CD14-positive monocyte (primary cell): Measurements from ENCODE around the gene UCP3. TPM values are rescaled to one million over a fixed set of nuclear protein-coding genes. Genes with fewer than 3 reads are reported as not detected.

Experiments used
- DNase-seq, 3 donors: peaks; one replicate each; pipeline ENCODE4 v3.0.0-alpha.2; 2011 to 2022
- H2AFZ ChIP-seq: 2 replicates; pipeline ENCODE4 v1.6.0; 2012; ENCODE audit warnings: mild to moderate bottlenecking, low read depth, low read length, inconsistent platforms; ENCODE audit not compliant: insufficient read depth, poor library complexity, severe bottlenecking
- H3K27ac ChIP-seq, 2 donors: 1 replicate in 1 of 2; 2 replicates in 1 of 2; pipeline ENCODE4 v1.5.1; 2012 to 2013; ENCODE audit warnings: low read length in 2 of 2, control low read depth in 1 of 2, inconsistent platforms in 1 of 2, low read depth in 1 of 2, mild to moderate bottlenecking in 1 of 2
- H3K27me3 ChIP-seq, 2 donors: one replicate each; pipeline versions ENCODE4 v1.6.0 to v1.6.1; 2011 to 2013; ENCODE audit warnings: low read length in 2 of 2; ENCODE audit not compliant: control insufficient read depth in 2 of 2, insufficient read depth in 2 of 2
- H3K36me3 ChIP-seq, 2 donors: replicated peaks in 1 of 2; 1 replicate in 1 of 2; 2 replicates in 1 of 2; pipeline versions ENCODE4 v1.5.1 to v1.6.1; 2012 to 2013; ENCODE audit warnings: low read length in 2 of 2, control low read depth in 1 of 2, inconsistent platforms in 1 of 2, mild to moderate bottlenecking in 1 of 2; ENCODE audit not compliant: insufficient read depth in 2 of 2, control insufficient read depth in 1 of 2
- H3K4me1 ChIP-seq, 2 donors: 1 replicate in 1 of 2; 2 replicates in 1 of 2; pipeline versions ENCODE4 v1.5.1 to v1.6.1; 2012 to 2013; ENCODE audit warnings: low read length in 2 of 2, control low read depth in 1 of 2, inconsistent platforms in 1 of 2, mild to moderate bottlenecking in 1 of 2, moderate library complexity in 1 of 2; ENCODE audit not compliant: insufficient read depth in 2 of 2, control insufficient read depth in 1 of 2
- H3K4me2 ChIP-seq: replicated peaks from 2 replicates; pipeline ENCODE3; 2012; ENCODE audit warnings: low read length, moderate library complexity, mild to moderate bottlenecking; ENCODE audit not compliant: poor library complexity, severe bottlenecking; ENCODE audit errors: extremely low read depth
- H3K4me3 ChIP-seq, 3 experiments: fragments of 200-600 bp in 1 of 3; sonication (generic) in 1 of 3; replicated peaks in 1 of 3; 1 replicate in 2 of 3; 2 replicates in 1 of 3; pipeline ENCODE4 v1.5.1; 2011 to 2013; ENCODE audit warnings: low read length in 3 of 3, mild to moderate bottlenecking in 3 of 3, control low read depth in 2 of 3, low read depth in 2 of 3, inconsistent platforms in 1 of 3, moderate library complexity in 1 of 3
- H3K79me2 ChIP-seq: 2 replicates; pipeline ENCODE4 v1.6.0; 2012; ENCODE audit warnings: mild to moderate bottlenecking, control low read depth, inconsistent platforms, low read length, moderate library complexity; ENCODE audit not compliant: insufficient read depth
- H3K9ac ChIP-seq: 2 replicates; pipeline ENCODE4 v1.6.0; 2017; ENCODE audit warnings: low read length, mild to moderate bottlenecking; ENCODE audit not compliant: insufficient read depth, poor library complexity, severe bottlenecking
- H3K9me3 ChIP-seq, 2 donors: replicated peaks in 1 of 2; 1 replicate in 1 of 2; 2 replicates in 1 of 2; pipeline versions ENCODE4 v1.5.1 to v1.6.1; 2012 to 2013; ENCODE audit warnings: low read length in 2 of 2, control low read depth in 1 of 2; ENCODE audit not compliant: control insufficient read depth in 1 of 2, insufficient read depth in 1 of 2
- H4K20me1 ChIP-seq: 2 replicates; pipeline ENCODE4 v1.6.0; 2012; ENCODE audit warnings: mild to moderate bottlenecking, low read length, control low read depth, moderate library complexity; ENCODE audit not compliant: insufficient read depth
- H3K27ac Mint-ChIP-seq, 7 donors: one replicate each; pipeline ENCODE4 v1.8.0; 2020; ENCODE audit warnings: mild to moderate bottlenecking in 7 of 7, mixed read lengths in 7 of 7, moderate library complexity in 6 of 7, inconsistent platforms in 2 of 7
- H3K27me3 Mint-ChIP-seq, 3 donors: one replicate each; pipeline ENCODE4 v1.8.0; 2021 to 2022; ENCODE audit warnings: low read depth in 3 of 3, mild to moderate bottlenecking in 3 of 3, mixed read lengths in 3 of 3, moderate library complexity in 3 of 3, inconsistent platforms in 1 of 3
- H3K36me3 Mint-ChIP-seq, 2 donors: one replicate each; pipeline ENCODE4 v1.8.0; 2020; ENCODE audit warnings: mixed read lengths in 2 of 2, inconsistent platforms in 1 of 2, mild to moderate bottlenecking in 1 of 2
- H3K4me1 Mint-ChIP-seq: one replicate; pipeline ENCODE4 v1.8.0; 2020; ENCODE audit warnings: mild to moderate bottlenecking, mixed read lengths
- H3K4me3 Mint-ChIP-seq, 2 donors: one replicate each; pipeline ENCODE4 v1.8.0; 2020; ENCODE audit warnings: mild to moderate bottlenecking in 2 of 2, mixed read lengths in 2 of 2, moderate library complexity in 1 of 2
- H3K9me3 Mint-ChIP-seq, 7 donors: one replicate each; pipeline ENCODE4 v1.8.0; 2020 to 2022; ENCODE audit warnings: mixed read lengths in 7 of 7, mild to moderate bottlenecking in 6 of 7, moderate library complexity in 6 of 7, inconsistent platforms in 2 of 7
- CTCF ChIP-seq: fragments of 200-600 bp; IDR thresholded peaks from one replicate; pipeline ENCODE4 v1.8.0; 2022; ENCODE audit warnings: antibody characterized with exemption, mild to moderate bottlenecking
- WGBS: methylation state at CpG from one replicate; pipeline ENCODE4 v1.1.5; 2013; ENCODE audit warnings: missing lambda C conversion rate; ENCODE audit not compliant: insufficient coverage; 5-methylcytosine and 5-hydroxymethylcytosine counted together
- intact Hi-C, 2 donors: fragments of 100-400 bp; cut with micrococcal nuclease; formaldehyde crosslinking; loops; one replicate each; pipeline versions ENCODE4 v1.15.0 to v1.15.1; 2023
- polyA plus RNA-seq, 3 donors: library from polyadenylated mRNA; depleted of rRNA in 1 of 3; unstranded in 2 of 3; stranded (reverse) in 1 of 3; fragments of 300-500 nt in 2 of 3; fragments of >200 nt in 1 of 3; fragmentation: Illumina TruSeq in 2 of 3; gene quantifications; 1 replicate in 2 of 3; 2 replicates in 1 of 3; pipeline ENCODE4 v1.2.3, GENCODE V29; 2012 to 2021

Gene UCP3
- polyA plus RNA-seq, 3 donors: 3.8 TPM; not detected in 2

GRCh38 chr11:73980001-73980961 lies 28.6 kb downstream of the UCP3 start:
- no peak for TF ChIP-seq CTCF
- Mint-ChIP-seq H3K27me3 (peaks cover 0 to 2% (median 0%) of the 10 kb centered on the region in 3 donors), H3K27ac (peak overlapping the region; percentile 97 to 100 (median 99)), H3K4me1 (peaks cover 73% of the 10 kb centered on the region), H3K36me3 (peaks cover 57 to 71% of the 10 kb centered on the region in 2 donors), H3K4me3 (peak overlapping the region; percentile 99 to 100), H3K9me3 (peaks cover 0 to 3% (median 0%) of the 10 kb centered on the region in 7 donors)
- peaks cover 71% of the 10 kb centered on the region for H4K20me1 ChIP-seq
- peak overlapping the region; percentile 99 for H3K4me2 ChIP-seq
- peaks cover 62% of the 10 kb centered on the region for H3K79me2 ChIP-seq
- intact Hi-C loops: loop anchor here in 1 of 2 donors (5.0 kb wide), 2 partner anchors 42 to 192 kb away; partner anchors contain the start of genes C2CD3 and PPME1
- peak; percentile 65 to 72 (median 69) for DNase-seq
- H3K4me3 ChIP-seq: peak overlapping the region; percentile 71 to 97 (median 96)
- H3K9me3 ChIP-seq: no peaks in the 10 kb centered on the region
- WGBS: 55% methylated on average over 1 of the region's 6 CpGs
- H3K27ac ChIP-seq: peak overlapping the region; percentile 96 to 98
- H3K9ac ChIP-seq: peak overlapping the region; percentile 89
- H3K4me1 ChIP-seq: peaks cover 70 to 91% of the 10 kb centered on the region in 2 donors
- H3K27me3 ChIP-seq: no peaks in the 10 kb centered on the region
- peak overlapping the region; percentile 3 for H2AFZ ChIP-seq
- peaks cover 48 to 63% of the 10 kb centered on the region in 2 donors for H3K36me3 ChIP-seq

GRCh38 chr11:73978576-73979086 lies 30.3 kb downstream of the UCP3 start:
- Histone ChIP-seq H3K27ac (peak overlapping the region in 1 of 2 donors; percentile 96), H3K36me3 (peaks cover 62 to 79% of the 10 kb centered on the region in 2 donors), H3K27me3 (no peaks in the 10 kb centered on the region), H3K79me2 (peaks cover 62% of the 10 kb centered on the region), H3K4me2 (peak overlapping the region; percentile 99), H3K4me3 (peak overlapping the region in 1 of 3 experiments; percentile 97), H3K9ac (no peak overlapping the region), H2AFZ (no peak overlapping the region), H4K20me1 (peaks cover 87% of the 10 kb centered on the region), H3K4me1 (peaks cover 75 to 94% of the 10 kb centered on the region in 2 donors), H3K9me3 (no peaks in the 10 kb centered on the region)
- no peak for TF ChIP-seq CTCF
- peaks cover 0 to 3% (median 0%) of the 10 kb centered on the region in 7 donors for H3K9me3 Mint-ChIP-seq
- intact Hi-C loops: no loop called here
- peaks cover 69 to 88% of the 10 kb centered on the region in 2 donors for H3K36me3 Mint-ChIP-seq
- peaks cover 79% of the 10 kb centered on the region for H3K4me1 Mint-ChIP-seq
- peak overlapping the region; percentile 81 to 100 (median 98) for H3K27ac Mint-ChIP-seq
- H3K27me3 Mint-ChIP-seq: peaks cover 0 to 2% (median 0%) of the 10 kb centered on the region in 3 donors
- WGBS: 100% methylated on average over 2 of the region's 3 CpGs
- DNase-seq: no peak
- H3K4me3 Mint-ChIP-seq: peak overlapping the region in 1 of 2 donors; percentile 99
